Activated CD4-positive, alpha-beta T cell treated with anti-CD3 and anti-CD28 coated beads, Interleukin-2, Interleukin-4, amounts not matched to agents 100 ng/mL and 50 ng/mL, durations not matched to agents 16 hours and 8 hours (primary cell): ENCODE measurements around the gene DOK6.
A peak's percentile ranks its signal among the peaks of the same experiment; 100 is the strongest.
"Not testable (repeated sequence)": the region's sequence is repeated elsewhere in the genome, so short reads cannot be mapped to it uniquely, and the experiment has no call there.

ENCODE experiments used
- DNase-seq: peaks from one replicate; pipeline ENCODE4 v3.0.0-alpha.2; 2020; ENCODE audit warnings: low spot score

Gene DOK6

DNA sequence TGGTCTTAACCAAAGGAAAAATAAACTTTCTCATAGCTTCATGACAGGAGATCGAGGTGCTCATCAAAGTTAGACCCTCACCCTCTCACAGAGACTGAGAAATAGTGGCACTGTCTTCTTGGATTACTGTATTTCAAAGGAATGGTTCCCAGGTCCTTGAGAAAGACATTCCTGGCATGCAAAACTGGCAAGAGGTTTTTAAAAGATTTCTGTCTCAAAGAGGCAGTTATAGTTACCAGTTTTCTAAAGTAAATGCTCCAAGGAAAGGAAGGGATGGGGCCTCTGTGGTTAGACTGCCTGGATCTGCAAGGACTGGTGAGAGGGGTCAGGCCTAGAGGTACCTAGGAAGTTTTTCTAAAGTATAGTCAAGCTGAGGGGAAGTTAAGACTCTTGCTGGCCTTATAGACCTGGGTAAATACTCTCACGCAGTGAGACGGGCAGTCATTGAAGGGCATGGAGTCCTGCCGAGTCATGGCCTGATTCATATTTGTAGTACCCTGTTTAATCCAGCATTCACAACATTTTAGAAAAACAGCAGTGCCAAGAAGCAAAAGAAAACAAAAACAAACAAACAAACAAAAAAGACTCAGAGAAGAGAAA, 226.1 kb downstream of the DOK6 start:
- no peak for DNase-seq

GRCh38 chr18:69628774-69629359, 228.2 kb downstream of the DOK6 start:
- DNase-seq, result no peak

- DNase-seq, result no peak
Measured at GRCh38 chr18:69631281-69631680, 230.6 kb downstream of the DOK6 start.

DNA sequence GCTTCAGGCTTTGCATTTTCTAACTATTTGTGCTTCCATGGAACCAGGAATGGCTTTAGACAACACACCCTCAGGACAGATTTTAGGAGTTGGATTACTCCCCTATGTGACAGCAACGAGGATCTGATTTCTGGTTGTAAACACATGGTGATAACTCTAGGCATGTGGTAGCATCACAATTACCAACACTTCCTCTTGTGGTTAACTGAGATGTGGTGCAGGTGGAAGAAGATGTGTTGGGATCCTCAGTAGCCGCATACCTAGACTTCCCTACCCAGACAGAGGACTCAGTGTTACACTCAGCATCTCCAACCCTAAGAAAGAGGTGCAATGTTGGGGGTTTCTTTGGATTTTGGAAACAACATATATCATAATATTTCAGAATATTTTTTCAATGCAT, 234.8 kb downstream of the DOK6 start:
- no peak for DNase-seq

DNA sequence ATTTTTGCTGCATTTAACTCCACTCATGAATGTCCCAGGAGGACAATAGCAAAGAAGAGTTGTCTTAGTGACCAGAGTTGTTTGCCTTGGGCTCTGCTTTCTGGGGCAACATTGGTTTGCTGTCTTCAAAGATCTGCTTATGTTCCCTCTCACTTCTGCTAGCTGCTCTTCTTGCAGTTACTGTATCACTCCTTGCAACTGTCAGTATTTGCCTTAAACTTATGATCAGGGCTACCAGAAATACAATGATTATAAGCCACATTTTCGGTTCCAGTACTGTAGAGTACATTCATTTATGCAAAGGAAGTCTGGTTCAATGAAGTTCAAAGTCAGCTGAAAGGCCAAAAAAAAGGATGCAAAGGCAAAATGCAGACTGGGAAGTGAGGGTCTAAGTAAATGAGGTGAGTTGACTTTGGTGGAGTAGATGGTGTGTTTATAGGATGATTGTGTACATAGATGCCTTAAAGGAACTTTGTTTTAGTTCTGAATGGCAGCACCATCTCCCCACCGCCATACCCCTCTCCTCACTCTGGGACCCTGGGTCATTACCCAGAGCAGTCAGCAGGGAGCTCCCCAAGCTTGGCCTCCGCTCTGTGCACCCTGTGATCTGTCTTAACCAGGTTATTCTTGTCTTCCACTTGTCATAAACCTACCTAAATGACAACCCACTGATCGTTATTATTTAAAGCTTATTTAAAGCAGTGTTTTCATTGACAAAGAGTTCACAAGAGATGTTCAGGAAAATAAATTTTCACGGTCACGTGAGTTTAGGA, 236.0 kb downstream of the DOK6 start:
- peak; percentile 11 for DNase-seq

DNA sequence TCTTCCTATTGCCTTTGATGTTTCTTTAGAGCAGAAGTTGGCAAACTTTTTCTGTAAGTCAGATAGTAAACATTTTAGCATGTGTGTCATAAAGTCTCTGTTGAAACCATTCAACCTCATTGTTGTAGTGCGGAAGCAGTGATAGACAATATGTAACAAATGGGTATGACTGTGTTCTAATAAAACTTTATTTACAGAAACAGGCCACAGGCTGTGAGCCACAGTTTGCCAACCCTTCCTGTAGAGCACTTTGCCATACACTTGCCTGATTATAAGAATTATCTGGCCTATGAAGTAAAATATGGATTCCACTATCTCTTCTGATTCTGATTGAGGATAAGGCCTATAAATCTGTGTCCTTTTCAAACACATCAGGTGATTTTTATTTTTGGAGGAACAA, 237.4 kb downstream of the DOK6 start:
- no peak for DNase-seq

GRCh38 chr18:69647702-69648101, 247.0 kb downstream of the DOK6 start:
- DNase-seq, result no peak

DNA sequence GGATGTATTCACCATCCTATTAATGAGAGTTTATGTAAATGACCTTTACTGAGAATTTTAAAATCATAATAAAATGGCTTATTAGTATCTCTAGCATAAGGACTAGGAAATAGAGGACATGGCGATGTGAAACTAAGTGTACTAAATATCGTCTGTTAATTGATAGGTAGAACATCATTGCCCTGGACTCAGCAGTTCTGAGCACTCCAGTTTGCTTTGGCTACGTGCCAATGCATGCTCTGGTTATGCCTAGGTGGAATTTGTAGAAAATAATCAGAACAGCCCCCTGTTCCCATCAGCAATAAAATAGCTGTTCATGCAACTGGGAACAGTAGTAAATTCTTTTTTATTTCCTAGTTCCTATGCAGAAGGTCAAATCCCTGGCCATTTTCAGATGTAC, 247.8 kb downstream of the DOK6 start:
- no peak for DNase-seq

GRCh38 chr18:69649684-69650083, 249.0 kb downstream of the DOK6 start:
- no peak for DNase-seq

GRCh38 chr18:69651243-69651642, 250.6 kb downstream of the DOK6 start:
- no peak for DNase-seq

DNA sequence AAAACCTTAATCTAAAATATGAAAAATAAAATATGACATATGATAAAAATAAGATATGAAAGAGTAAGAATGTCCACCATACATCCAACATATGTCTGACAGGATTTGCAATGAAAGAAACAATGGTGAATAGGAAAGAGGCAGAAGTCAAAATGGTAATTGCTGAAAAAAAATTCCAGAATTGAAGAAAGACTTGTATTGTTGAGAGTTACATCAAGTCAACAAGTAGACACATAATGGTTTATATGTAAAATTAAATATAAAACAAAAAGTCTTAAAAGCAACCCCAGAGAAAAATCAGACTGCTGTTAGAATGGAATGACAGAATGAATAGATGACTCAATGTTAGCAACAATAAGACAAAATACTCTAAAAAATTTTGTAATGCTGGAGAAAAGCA, 255.1 kb downstream of the DOK6 start:
- no peak for DNase-seq

DNA sequence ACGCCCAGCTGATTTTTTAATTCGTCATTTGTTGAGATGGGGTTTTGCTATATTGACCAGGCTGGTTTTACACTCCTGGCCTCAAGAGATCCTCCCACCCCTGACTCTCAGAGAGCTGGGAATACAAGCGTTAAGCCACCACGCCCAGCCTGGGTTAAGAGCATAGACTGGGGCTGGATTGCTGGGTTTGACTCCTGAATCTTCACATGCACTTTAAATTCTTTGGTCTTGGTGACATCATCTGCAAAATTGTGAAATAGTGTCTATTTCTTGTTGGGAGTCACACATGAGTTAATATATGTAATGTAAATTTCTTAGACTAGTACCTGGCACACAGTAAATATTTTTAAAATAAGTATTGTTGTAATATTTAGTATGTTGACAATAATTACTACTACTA, 257.4 kb downstream of the DOK6 start:
- DNase-seq, result no peak

- no peak for DNase-seq
Measured at GRCh38 chr18:69658685-69659084, 258.0 kb downstream of the DOK6 start.

GRCh38 chr18:69659142-69659651, 258.5 kb downstream of the DOK6 start:
- DNase-seq, result no peak

- DNase-seq, result not testable (repeated sequence)
Measured at GRCh38 chr18:69662090-69662489, 261.4 kb downstream of the DOK6 start.

- no peak for DNase-seq
Measured at GRCh38 chr18:69664399-69664798, 263.7 kb downstream of the DOK6 start.

DNA sequence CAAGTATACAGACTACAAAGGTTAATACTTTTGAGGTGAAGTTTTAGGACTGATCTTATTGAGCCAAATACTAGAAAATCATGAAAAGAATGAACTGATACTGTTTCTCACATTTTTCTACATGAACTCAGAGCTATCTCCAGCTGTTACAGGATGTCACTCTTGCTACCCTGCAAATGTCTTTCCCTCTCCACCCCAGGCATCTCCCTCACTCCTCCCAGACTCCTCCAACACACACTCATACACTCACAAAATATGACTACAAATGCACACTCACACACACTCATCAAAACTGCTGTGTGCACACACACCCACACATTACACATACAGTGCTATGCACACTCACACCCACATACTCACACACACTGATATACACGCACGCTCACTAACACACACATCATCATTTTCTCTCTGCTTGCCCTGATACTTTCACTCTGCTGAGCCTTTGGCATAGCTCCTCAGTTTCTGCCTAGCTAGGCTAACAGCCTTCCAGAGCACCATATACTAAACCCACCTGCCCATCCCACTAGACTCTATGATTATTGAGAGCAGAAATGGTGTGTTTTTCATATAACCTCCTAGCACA, 273.7 kb downstream of the DOK6 start:
- DNase-seq, result no peak

- DNase-seq, result no peak
Measured at GRCh38 chr18:69674966-69675365, 274.3 kb downstream of the DOK6 start.

DNA sequence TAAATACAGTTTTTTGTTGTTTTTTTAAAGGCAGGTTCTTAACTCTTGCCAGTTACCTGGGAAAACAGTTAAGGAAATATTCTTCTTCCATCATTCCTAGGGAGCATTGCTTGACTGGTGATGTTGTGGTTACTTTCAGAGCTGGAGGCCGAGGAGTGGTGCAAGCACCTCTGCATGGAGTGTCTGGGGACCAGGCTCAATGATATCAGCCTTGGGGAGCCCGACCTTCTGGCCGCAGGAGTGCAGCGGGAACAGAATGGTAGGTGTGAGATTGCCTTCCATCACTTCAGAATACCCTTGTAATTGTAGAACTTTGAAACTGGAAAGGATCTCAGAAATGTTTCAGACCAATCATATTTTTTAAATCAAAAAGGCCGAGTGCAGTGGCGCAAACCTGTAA, 276.9 kb downstream of the DOK6 start:
- no peak for DNase-seq

DNA sequence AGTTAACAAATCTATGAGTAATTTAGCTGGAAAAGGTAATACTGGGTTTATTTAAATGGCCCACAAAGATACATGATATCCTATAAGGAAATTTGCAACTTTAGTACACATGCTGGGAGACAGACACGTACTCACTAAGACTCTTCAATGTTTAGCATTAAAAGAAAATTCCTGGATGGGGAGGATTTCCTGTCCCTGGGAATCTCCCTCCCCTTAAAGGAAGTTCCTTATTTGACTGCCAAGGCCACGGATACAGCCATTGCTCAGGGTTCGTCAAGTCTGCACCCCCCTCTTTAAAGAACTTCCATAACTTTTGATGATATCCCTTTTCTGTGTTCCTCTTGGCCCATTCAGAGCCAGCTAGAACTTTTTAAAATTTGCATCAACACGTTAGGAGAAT, 279.4 kb downstream of the DOK6 start:
- no peak for DNase-seq

DNA sequence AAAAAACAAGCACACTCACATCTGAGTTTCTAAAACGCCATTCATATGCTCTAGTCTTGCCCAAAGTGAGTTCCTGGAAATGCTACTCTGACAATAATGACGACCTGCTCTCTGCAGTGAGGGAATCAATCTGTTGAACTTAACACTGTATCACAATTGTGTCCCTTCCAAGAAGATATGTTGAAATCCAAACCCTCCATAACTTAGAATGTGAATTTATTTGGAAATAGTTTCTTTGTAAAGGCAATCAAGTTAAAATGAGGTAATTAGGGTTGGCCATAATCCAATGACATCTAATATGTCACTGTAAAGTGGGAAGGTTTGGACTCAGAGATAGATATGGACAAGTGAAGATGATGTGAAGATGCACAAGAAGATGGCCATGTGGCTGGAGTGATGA, 282.5 kb downstream of the DOK6 start:
- no peak for DNase-seq

GRCh38 chr18:69684789-69685188, 284.1 kb downstream of the DOK6 start:
- no peak for DNase-seq

DNA sequence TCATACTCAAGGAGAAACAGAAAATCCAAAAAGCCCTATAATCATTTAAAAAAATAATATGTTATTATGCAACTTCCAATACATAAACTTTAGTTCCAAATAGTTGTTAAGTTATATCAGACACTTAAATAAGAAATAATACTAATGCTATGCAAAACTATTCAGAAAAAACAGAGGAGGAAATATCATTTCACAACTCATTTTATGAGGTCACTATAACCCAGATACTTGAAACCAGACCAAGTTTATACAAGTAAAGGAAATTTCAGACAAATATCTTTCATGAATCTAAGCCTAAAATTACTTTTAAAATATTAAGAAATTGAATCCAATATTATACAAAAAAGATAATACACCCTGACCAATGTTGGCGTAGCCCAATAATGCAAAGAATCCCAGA, 286.2 kb downstream of the DOK6 start:
- no peak for DNase-seq
